Measurements from ENCODE around the gene CALB2. TPM values are rescaled to one million over a fixed set of nuclear protein-coding genes. Genes with fewer than 3 reads are reported as not detected.

Gene CALB2
- total and polyA plus RNA-seq, 2 of the 13 experiments (the other 11 are each of a cell fraction or from before 2014, with no cell fraction given), result 0.37 to 0.40 TPM

DNA sequence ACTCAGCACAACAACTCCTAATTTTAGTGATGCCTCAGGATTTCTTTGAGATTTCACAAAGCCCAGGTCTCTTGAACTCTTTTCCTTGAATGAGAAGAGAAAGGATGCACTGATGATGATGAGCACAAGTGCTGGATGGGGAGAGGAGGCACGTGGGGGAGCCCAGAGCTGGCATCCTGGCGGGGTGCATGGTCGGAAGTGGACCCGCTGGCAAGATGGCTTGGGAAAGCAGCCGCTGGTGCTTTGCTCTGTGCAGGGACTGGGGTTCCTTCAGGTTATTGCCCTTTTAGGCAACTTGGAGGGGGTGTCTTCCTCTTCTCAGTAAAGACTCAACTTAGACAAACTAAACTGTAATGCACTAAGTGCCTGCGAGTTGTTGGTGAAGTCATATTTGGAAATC is 22.3 kb downstream of the CALB2 start:
- no peaks in the 10 kb centered on the region for H3K4me1 ChIP-seq (ENCODE audit: insufficient read depth, low read length)
- no peaks in the 10 kb centered on the region for H3K36me3 ChIP-seq (replicated peaks in 1 of 2; ENCODE audit: control insufficient read depth in 1 of 2, insufficient read depth in 2 of 2, low read length in 2 of 2)
- H3K9ac ChIP-seq (ENCODE audit: insufficient read depth, low read depth, low read length), result no peak overlapping the region
- H4K20me1 ChIP-seq (ENCODE audit: insufficient read depth, low read length), result no peaks in the 10 kb centered on the region
- intact Hi-C loops (cut with micrococcal nuclease; ENCODE audit: unreplicated experiment), result no loop called here
- 14% methylated on average over 6 of the region's 6 CpGs for WGBS (ENCODE audit: low lambda C conversion rate)
- peaks cover 0 to 48% of the 10 kb centered on the region in 2 experiments; a peak in 3 of 5 replicates for H3K27me3 ChIP-seq (ENCODE audit: control insufficient read depth in 1 of 2, insufficient read depth in 2 of 2, low read length in 2 of 2)
- no peak overlapping the region for H3K4me2 ChIP-seq (ENCODE audit: low read depth, low read length)
- BruUV-seq (replicated peaks), result no TSS peak
- no peak overlapping the region for H2AFZ ChIP-seq (ENCODE audit: low read length)
- ChIA-PET POLR2A (no interaction called here), CTCF (ENCODE audit: low intra/inter-chr PET ratio, low total read pairs) (no interaction called here)
- H3K79me2 ChIP-seq (ENCODE audit: insufficient read depth, low read length), result no peaks in the 10 kb centered on the region
- DNase-seq (ENCODE audit: low spot score), result no peak
- in situ Hi-C loops (cut with HindIII; ENCODE audit: extremely low pct_ligation_motif_present, low pct_unique_long_range_greater_than_20kb), result no loop called here
- FAIRE-seq, result no peak
- no peak for ATAC-seq
- no peak overlapping the region for H3K4me3 ChIP-seq (replicated peaks in 1 of 3; ENCODE audit: insufficient read depth in 1 of 3, low read depth in 2 of 3, low read length in 3 of 3)
- no peaks in the 10 kb centered on the region for H3K9me3 ChIP-seq (ENCODE audit: low read length)
- TF ChIP-seq ZNF562 (CRISPR knock-in tag; IDR thresholded peaks at IDR 0.05; ENCODE audit: borderline replicate concordance), result no peak
- H3K27ac ChIP-seq (ENCODE audit: extremely low read length, insufficient read depth, low read length), result no peak overlapping the region

GRCh38 chr16:71383054-71383773 is 24.7 kb downstream of the CALB2 start:
- ATAC-seq, result peak; percentile 53
- no peak for TF ChIP-seq FOXA1 (IDR thresholded peaks at IDR 0.05)
- no peak for TF ChIP-seq FOXA1 (CRISPR knock-in tag; IDR thresholded peaks at IDR 0.05)
- no peak for TF ChIP-seq ATF2 (CRISPR knock-in tag; IDR thresholded peaks at IDR 0.05)
- TF ChIP-seq MYC (CRISPR knock-in tag; IDR thresholded peaks at IDR 0.05; ENCODE audit: borderline replicate concordance), result no peak
- TF ChIP-seq ZNF570 (CRISPR knock-in tag; IDR thresholded peaks at IDR 0.05; ENCODE audit: borderline replicate concordance), result no peak
- no peak for TF ChIP-seq FOXJ3 (CRISPR knock-in tag; IDR thresholded peaks at IDR 0.05; ENCODE audit: borderline replicate concordance)
- TF ChIP-seq ARNT (IDR thresholded peaks at IDR 0.05), result no peak
- TF ChIP-seq FLYWCH1 (CRISPR knock-in tag; IDR thresholded peaks at IDR 0.05), result no peak
- TF ChIP-seq, protein P1, sequence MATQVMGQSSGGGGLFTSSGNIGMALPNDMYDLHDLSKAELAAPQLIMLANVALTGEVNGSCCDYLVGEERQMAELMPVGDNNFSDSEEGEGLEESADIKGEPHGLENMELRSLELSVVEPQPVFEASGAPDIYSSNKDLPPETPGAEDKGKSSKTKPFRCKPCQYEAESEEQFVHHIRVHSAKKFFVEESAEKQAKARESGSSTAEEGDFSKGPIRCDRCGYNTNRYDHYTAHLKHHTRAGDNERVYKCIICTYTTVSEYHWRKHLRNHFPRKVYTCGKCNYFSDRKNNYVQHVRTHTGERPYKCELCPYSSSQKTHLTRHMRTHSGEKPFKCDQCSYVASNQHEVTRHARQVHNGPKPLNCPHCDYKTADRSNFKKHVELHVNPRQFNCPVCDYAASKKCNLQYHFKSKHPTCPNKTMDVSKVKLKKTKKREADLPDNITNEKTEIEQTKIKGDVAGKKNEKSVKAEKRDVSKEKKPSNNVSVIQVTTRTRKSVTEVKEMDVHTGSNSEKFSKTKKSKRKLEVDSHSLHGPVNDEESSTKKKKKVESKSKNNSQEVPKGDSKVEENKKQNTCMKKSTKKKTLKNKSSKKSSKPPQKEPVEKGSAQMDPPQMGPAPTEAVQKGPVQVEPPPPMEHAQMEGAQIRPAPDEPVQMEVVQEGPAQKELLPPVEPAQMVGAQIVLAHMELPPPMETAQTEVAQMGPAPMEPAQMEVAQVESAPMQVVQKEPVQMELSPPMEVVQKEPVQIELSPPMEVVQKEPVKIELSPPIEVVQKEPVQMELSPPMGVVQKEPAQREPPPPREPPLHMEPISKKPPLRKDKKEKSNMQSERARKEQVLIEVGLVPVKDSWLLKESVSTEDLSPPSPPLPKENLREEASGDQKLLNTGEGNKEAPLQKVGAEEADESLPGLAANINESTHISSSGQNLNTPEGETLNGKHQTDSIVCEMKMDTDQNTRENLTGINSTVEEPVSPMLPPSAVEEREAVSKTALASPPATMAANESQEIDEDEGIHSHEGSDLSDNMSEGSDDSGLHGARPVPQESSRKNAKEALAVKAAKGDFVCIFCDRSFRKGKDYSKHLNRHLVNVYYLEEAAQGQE (IDR thresholded peaks at IDR 0.05; ENCODE audit: borderline replicate concordance in 1 of 2, low read depth in 1 of 2, low read length in 2 of 2), result no peak
- TF ChIP-seq RFX1 (IDR thresholded peaks at IDR 0.05), result no peak
- no peak for TF ChIP-seq TP53 (CRISPR knock-in tag; conservative IDR thresholded peaks at IDR 0.05)
- TF ChIP-seq, protein P2, sequence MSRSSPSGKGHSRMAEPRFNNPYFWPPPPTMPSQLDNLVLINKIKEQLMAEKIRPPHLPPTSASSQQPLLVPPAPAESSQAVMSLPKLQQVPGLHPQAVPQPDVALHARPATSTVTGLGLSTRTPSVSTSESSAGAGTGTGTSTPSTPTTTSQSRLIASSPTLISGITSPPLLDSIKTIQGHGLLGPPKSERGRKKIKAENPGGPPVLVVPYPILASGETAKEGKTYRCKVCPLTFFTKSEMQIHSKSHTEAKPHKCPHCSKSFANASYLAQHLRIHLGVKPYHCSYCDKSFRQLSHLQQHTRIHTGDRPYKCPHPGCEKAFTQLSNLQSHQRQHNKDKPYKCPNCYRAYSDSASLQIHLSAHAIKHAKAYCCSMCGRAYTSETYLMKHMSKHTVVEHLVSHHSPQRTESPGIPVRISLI (CRISPR knock-in tag; IDR thresholded peaks at IDR 0.05; ENCODE audit: borderline replicate concordance), result no peak

More at GRCh38 chr16:71383054-71383773, 24.7 kb downstream of the CALB2 start:
- intact Hi-C loops (cut with micrococcal nuclease; ENCODE audit: unreplicated experiment), result no loop called here
- no peaks in the 10 kb centered on the region for H3K4me1 ChIP-seq (ENCODE audit: insufficient read depth, low read length)
- H3K79me2 ChIP-seq (ENCODE audit: insufficient read depth, low read length), result no peaks in the 10 kb centered on the region
- DNase-seq (ENCODE audit: low spot score) (no peak), FAIRE-seq (no peak)
- no peak overlapping the region for H3K27ac ChIP-seq (ENCODE audit: extremely low read length, insufficient read depth, low read length)
- no peak overlapping the region for H2AFZ ChIP-seq (ENCODE audit: low read length)
- no peak overlapping the region for H3K4me3 ChIP-seq (replicated peaks in 1 of 3; ENCODE audit: insufficient read depth in 1 of 3, low read depth in 2 of 3, low read length in 3 of 3)
- ChIA-PET CTCF (ENCODE audit: low intra/inter-chr PET ratio, low total read pairs) (no interaction called here), POLR2A (no interaction called here)
- no peaks in the 10 kb centered on the region for H4K20me1 ChIP-seq (ENCODE audit: insufficient read depth, low read length)
- in situ Hi-C loops (cut with HindIII; ENCODE audit: extremely low pct_ligation_motif_present, low pct_unique_long_range_greater_than_20kb), result no loop called here
- WGBS (ENCODE audit: low lambda C conversion rate), result 39% methylated on average over 8 of the region's 11 CpGs
- peaks cover 0 to 44% of the 10 kb centered on the region in 2 experiments; a peak in 3 of 5 replicates for H3K27me3 ChIP-seq (ENCODE audit: control insufficient read depth in 1 of 2, insufficient read depth in 2 of 2, low read length in 2 of 2)
- H3K9me3 ChIP-seq (ENCODE audit: low read length), result no peaks in the 10 kb centered on the region
- no peaks in the 10 kb centered on the region for H3K36me3 ChIP-seq (replicated peaks in 1 of 2; ENCODE audit: control insufficient read depth in 1 of 2, insufficient read depth in 2 of 2, low read length in 2 of 2)
- H3K4me2 ChIP-seq (ENCODE audit: low read depth, low read length), result no peak overlapping the region
- H3K9ac ChIP-seq (ENCODE audit: insufficient read depth, low read depth, low read length), result no peak overlapping the region
- BruUV-seq (replicated peaks), result no TSS peak
